B cell (primary cell): ENCODE results near the gene SUGCT. TPM values are rescaled to one million over a fixed set of nuclear protein-coding genes. Genes with fewer than 3 reads are reported as not detected.

Experiments
- ATAC-seq: fragments of 200-7000 bp; cut with Tn5 transposase; one replicate; pipeline ENCODE4 v1.10.0; 2021; ENCODE audit warnings: low read depth, mild to moderate bottlenecking, moderate number of reproducible peaks, moderate library complexity
- CTCF ChIA-PET: fragments of 350-600 bp; sonication (Branson Sonifier 250); formaldehyde crosslinking; loops from one replicate; lab custom pipeline; 2021; ENCODE audit warnings: antibody characterized with exemption, inconsistent platforms; lab: Charles Lee
- POLR2A ChIA-PET: fragments of 350-600 bp; sonication (Branson Sonifier 250); formaldehyde crosslinking; loops from one replicate; lab custom pipeline; 2021; ENCODE audit warnings: antibody characterized with exemption; lab: Charles Lee
- DNase-seq: peaks from one replicate; pipeline ENCODE4 v3.0.0; 2013
- H2AFZ ChIP-seq: 2 replicates; pipeline ENCODE4 v1.6.1; 2012; ENCODE audit warnings: mild to moderate bottlenecking, low read depth, low read length; ENCODE audit not compliant: insufficient read depth, poor library complexity, severe bottlenecking
- H3K27ac ChIP-seq, 2 donors: 1 replicate in 1 of 2; 2 replicates in 1 of 2; pipeline ENCODE4 v1.5.1; 2012 to 2013; ENCODE audit warnings: low read length in 2 of 2, mild to moderate bottlenecking in 2 of 2, moderate library complexity in 1 of 2
- H3K27me3 ChIP-seq, 4 experiments: fragments of 200-600 bp in 1 of 4; sonication (generic) in 1 of 4; replicated peaks in 1 of 4; 1 replicate in 2 of 4; 2 replicates in 2 of 4; pipeline versions ENCODE4 v1.6.1 to v1.7.0; 2013 to 2016; ENCODE audit warnings: low read length in 3 of 4, mild to moderate bottlenecking in 2 of 4, mixed read lengths in 1 of 4, moderate library complexity in 1 of 4; ENCODE audit not compliant: insufficient read depth in 4 of 4, control insufficient read depth in 3 of 4; ENCODE audit errors: control extremely low read depth in 1 of 4
- H3K36me3 ChIP-seq, 2 experiments: replicated peaks in 1 of 2; 1 replicate in 1 of 2; 2 replicates in 1 of 2; pipeline versions ENCODE4 v1.6.1 to v1.7.1; 2013; ENCODE audit warnings: low read length in 1 of 2; ENCODE audit not compliant: insufficient read depth in 2 of 2, control insufficient read depth in 1 of 2; ENCODE audit errors: control extremely low read depth in 1 of 2, extremely low read depth in 1 of 2
- H3K4me1 ChIP-seq, 2 donors: fragments of 200-600 bp in 1 of 2; sonication (generic) in 1 of 2; 1 replicate in 1 of 2; 2 replicates in 1 of 2; pipeline versions ENCODE4 v1.5.1 to v1.6.1; 2013 to 2017; ENCODE audit warnings: low read length in 2 of 2; ENCODE audit not compliant: control insufficient read depth in 2 of 2, insufficient read depth in 2 of 2
- H3K4me2 ChIP-seq: replicated peaks from 2 replicates; pipeline ENCODE3; 2012; ENCODE audit warnings: mild to moderate bottlenecking, low read depth, low read length; ENCODE audit not compliant: poor library complexity, severe bottlenecking
- H3K4me3 ChIP-seq, 5 experiments: fragments of 200-600 bp in 1 of 5; sonication (generic) in 1 of 5; 1 replicate in 3 of 5; 2 replicates in 2 of 5; pipeline versions ENCODE4 v1.5.1 to v1.7.0; 2011 to 2016; ENCODE audit warnings: low read length in 4 of 5, mild to moderate bottlenecking in 4 of 5, low read depth in 2 of 5, control low read depth in 1 of 5, moderate library complexity in 1 of 5; ENCODE audit not compliant: insufficient read depth in 1 of 5; ENCODE audit errors: control extremely low read depth in 1 of 5, extremely low read depth in 1 of 5
- H3K79me2 ChIP-seq: fragments of 200-600 bp; sonication (generic); one replicate; pipeline ENCODE4 v1.6.0; 2016; ENCODE audit warnings: low read length; ENCODE audit not compliant: control insufficient read depth, insufficient read depth
- H3K9ac ChIP-seq: fragments of 200-600 bp; sonication (generic); 2 replicates; pipeline ENCODE4 v1.6.1; 2017; ENCODE audit warnings: mild to moderate bottlenecking, low read length, moderate library complexity
- H3K9me3 ChIP-seq, 3 donors: one replicate each; pipeline versions ENCODE4 v1.6.1 to v1.7.1; 2013; ENCODE audit warnings: low read length in 2 of 3; ENCODE audit not compliant: control insufficient read depth in 2 of 3, insufficient read depth in 1 of 3; ENCODE audit errors: control extremely low read depth in 1 of 3
- H4K20me1 ChIP-seq: 2 replicates; pipeline ENCODE4 v1.6.0; 2012; ENCODE audit warnings: mild to moderate bottlenecking, low read length; ENCODE audit not compliant: insufficient read depth, control insufficient read depth, poor library complexity, severe bottlenecking
- H3K27ac Mint-ChIP-seq: one replicate; pipeline ENCODE4 v1.8.0; 2021; ENCODE audit warnings: mixed read lengths
- H3K27me3 Mint-ChIP-seq: one replicate; pipeline ENCODE4 v1.8.0; 2021; ENCODE audit warnings: mixed read lengths
- H3K4me1 Mint-ChIP-seq: one replicate; pipeline ENCODE4 v1.8.0; 2021; ENCODE audit warnings: mixed read lengths
- H3K4me3 Mint-ChIP-seq: one replicate; pipeline ENCODE4 v1.8.0; 2021; ENCODE audit warnings: mixed read lengths
- H3K9me3 Mint-ChIP-seq: one replicate; pipeline ENCODE4 v1.8.0; 2022; ENCODE audit warnings: mixed read lengths; ENCODE audit not compliant: insufficient read depth
- CTCF ChIP-seq: fragments of 200-600 bp; IDR thresholded peaks from one replicate; pipeline ENCODE4 v1.8.0; 2022; ENCODE audit warnings: antibody characterized with exemption, mild to moderate bottlenecking
- EZH2 ChIP-seq: IDR thresholded peaks from 2 replicates; pipeline ENCODE4 v1.6.1; 2012; ENCODE audit warnings: borderline replicate concordance, low read depth, mild to moderate bottlenecking, moderate library complexity, low read length; ENCODE audit not compliant: insufficient read depth, poor library complexity, severe bottlenecking
- WGBS: methylation state at CpG from one replicate; pipeline ENCODE4 v1.1.5; 2013; ENCODE audit warnings: missing lambda C conversion rate; ENCODE audit not compliant: insufficient coverage; 5-methylcytosine and 5-hydroxymethylcytosine counted together
- intact Hi-C: fragments of 100-400 bp; cut with micrococcal nuclease; formaldehyde crosslinking; loops from one replicate; pipeline ENCODE4 v1.10.0; 2022
- polyA plus RNA-seq: library from polyadenylated mRNA; depleted of rRNA; stranded (reverse); fragments of >200 nt; gene quantifications from 2 replicates; pipeline ENCODE4 v1.2.3, GENCODE V29; 2012
- total RNA-seq, 2 donors: library from RNA; stranded (reverse); fragments of 120-200 nt in 1 of 2; gene quantifications; 1 replicate in 1 of 2; 2 replicates in 1 of 2; pipeline versions ENCODE4 v1.2.3 to v1.2.4, GENCODE V29; 2013 to 2022

Gene SUGCT
- total and polyA plus RNA-seq, 2 donors (not counting 1 experiment from before 2014, with no cell fraction given) = 0.19 to 0.86 TPM

GRCh38 chr7:40826411-40827221 is 691.8 kb downstream of the SUGCT start:
- H3K36me3 ChIP-seq = no peaks in the 10 kb centered on the region
- H3K27me3 ChIP-seq = no peaks in the 10 kb centered on the region
- Mint-ChIP-seq H3K4me1 (no peaks in the 10 kb centered on the region), H3K27ac (no peak overlapping the region), H3K4me3 (no peak overlapping the region), H3K9me3 (no peaks in the 10 kb centered on the region), H3K27me3 (no peaks in the 10 kb centered on the region)
- H3K27ac ChIP-seq = no peak overlapping the region
- ChIA-PET POLR2A (no interaction called here), CTCF (interaction anchor here (0.7 kb wide), 1 partner anchor 9 kb away, joined by 3 read pairs; no protein-coding TSS in a partner anchor)
- intact Hi-C loops = no loop called here
- H4K20me1 ChIP-seq = no peaks in the 10 kb centered on the region
- ATAC-seq (no peak), DNase-seq (no peak)
- no peak overlapping the region for H2AFZ ChIP-seq
- H3K9ac ChIP-seq = no peak overlapping the region
- WGBS = no CpG with 5 or more reads among the region's 3 CpGs
- no peaks in the 10 kb centered on the region for H3K4me1 ChIP-seq
- no peak overlapping the region for H3K4me3 ChIP-seq
- H3K79me2 ChIP-seq = no peaks in the 10 kb centered on the region
- H3K9me3 ChIP-seq = no peaks in the 10 kb centered on the region
- TF ChIP-seq EZH2 = no peak
- TF ChIP-seq CTCF = no peak
- no peak overlapping the region for H3K4me2 ChIP-seq

- Histone ChIP-seq H3K79me2 (no peaks in the 10 kb centered on the region), H3K36me3 (no peaks in the 10 kb centered on the region), H3K4me3 (no peak overlapping the region), H2AFZ (no peak overlapping the region), H3K9ac (no peak overlapping the region), H4K20me1 (no peaks in the 10 kb centered on the region), H3K4me2 (no peak overlapping the region), H3K27me3 (no peaks in the 10 kb centered on the region), H3K9me3 (no peaks in the 10 kb centered on the region), H3K27ac (no peak overlapping the region), H3K4me1 (no peaks in the 10 kb centered on the region)
- no peak for TF ChIP-seq EZH2
- no peak for TF ChIP-seq CTCF
- Mint-ChIP-seq H3K27me3 (no peaks in the 10 kb centered on the region), H3K4me1 (no peaks in the 10 kb centered on the region), H3K9me3 (no peaks in the 10 kb centered on the region), H3K27ac (no peak overlapping the region), H3K4me3 (no peak overlapping the region)
- no peak for DNase-seq
- CTCF ChIA-PET = no interaction called here
- intact Hi-C loops = no loop called here
- WGBS = 87% methylated on average over 10 of the region's 10 CpGs
- no peak for ATAC-seq
- POLR2A ChIA-PET = no interaction called here
These were observed 692.6 kb downstream of the SUGCT start for GRCh38 chr7:40827222-40828085.
